CD4-positive, alpha-beta T cell treated with Interleukin-15 for 4 hours (primary cell): Measurements from ENCODE around the gene FAM13C.

Source experiments
- DNase-seq: peaks from one replicate; pipeline ENCODE4 v3.0.0-alpha.2; 2020; ENCODE audit warnings: low spot score

Gene FAM13C

GRCh38 chr10:59315465-59315864 lies 46.9 kb downstream of the FAM13C start:
- DNase-seq: no peak

GRCh38 chr10:59314268-59314667 lies 48.1 kb downstream of the FAM13C start:
- DNase-seq: no peak

GRCh38 chr10:59312247-59312646 lies 50.1 kb downstream of the FAM13C start:
- no peak for DNase-seq

- no peak for DNase-seq
Observed at GRCh38 chr10:59311025-59311424, 51.3 kb downstream of the FAM13C start.

GRCh38 chr10:59310324-59310914 lies 51.9 kb downstream of the FAM13C start:
- DNase-seq: no peak

GRCh38 chr10:59304521-59305097 lies 57.7 kb downstream of the FAM13C start:
- DNase-seq: no peak

GRCh38 chr10:59303018-59303417 lies 59.3 kb downstream of the FAM13C start:
- no peak for DNase-seq

- no peak for DNase-seq
Observed at GRCh38 chr10:59302381-59302780, 60.0 kb downstream of the FAM13C start.

GRCh38 chr10:59301067-59301754 lies 61.1 kb downstream of the FAM13C start:
- no peak for DNase-seq

- DNase-seq: no peak
Observed at GRCh38 chr10:59300386-59300785, 62.0 kb downstream of the FAM13C start.

GRCh38 chr10:59299933-59300332 lies 62.4 kb downstream of the FAM13C start:
- DNase-seq: no peak

GRCh38 chr10:59290448-59290847 lies 71.9 kb downstream of the FAM13C start:
- no peak for DNase-seq

GRCh38 chr10:59289853-59290252 lies 72.5 kb downstream of the FAM13C start:
- no peak for DNase-seq

GRCh38 chr10:59287587-59288255 lies 74.6 kb downstream of the FAM13C start:
- no peak for DNase-seq

- DNase-seq: no peak
Observed at GRCh38 chr10:59285848-59286247, 76.5 kb downstream of the FAM13C start.

- DNase-seq: no peak
Observed at GRCh38 chr10:59285073-59285472, 77.3 kb downstream of the FAM13C start.

GRCh38 chr10:59284118-59284975 lies 78.0 kb downstream of the FAM13C start:
- no peak for DNase-seq

GRCh38 chr10:59283456-59284091 lies 78.8 kb downstream of the FAM13C start:
- no peak for DNase-seq

GRCh38 chr10:59281861-59282260 lies 80.5 kb downstream of the FAM13C start:
- DNase-seq: no peak

GRCh38 chr10:59279991-59280505 lies 82.3 kb downstream of the FAM13C start:
- no peak for DNase-seq

GRCh38 chr10:59279476-59279875 lies 82.9 kb downstream of the FAM13C start:
- no peak for DNase-seq
